ENCODE measurements around the gene GLE1. TPM values are rescaled to one million over a fixed set of nuclear protein-coding genes. Genes with fewer than 3 reads are reported as not detected.
A peak's percentile ranks its signal among the peaks of the same experiment; 100 is the strongest.

The GLE1 gene
- total RNA-seq, 1 experiment from 2014 or later = 36.6 TPM

DNA sequence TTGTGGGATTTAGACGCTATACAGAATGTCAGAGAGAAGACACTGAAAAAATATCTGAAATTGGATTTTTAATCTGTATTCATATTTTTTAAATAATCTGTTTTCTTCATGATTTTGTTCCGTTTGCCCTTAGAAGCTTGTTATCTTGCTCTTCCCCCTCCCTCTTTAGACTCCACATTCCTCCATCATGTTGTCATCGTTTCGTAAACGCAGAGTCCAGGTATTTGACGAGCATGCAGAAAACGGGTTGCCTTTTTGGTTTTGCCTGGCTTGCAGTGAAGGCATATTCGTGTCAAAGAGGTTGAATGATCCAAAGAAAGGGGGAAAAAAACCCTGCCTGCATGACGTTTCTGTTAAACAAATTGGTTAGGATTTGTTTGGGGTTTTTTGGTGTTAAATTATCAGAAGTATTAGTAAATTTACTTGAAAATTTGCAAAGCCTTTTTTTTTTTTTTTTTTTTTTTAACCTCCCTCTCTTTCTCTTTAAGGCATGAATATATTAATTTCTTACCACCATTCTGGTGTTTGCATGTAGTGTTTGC lies 50.7 kb downstream of the GLE1 start:
- peak; percentile 46 for DNase-seq (ENCODE audit: low read depth, low spot score)
- H3K36me3 ChIP-seq (ENCODE audit: control insufficient read depth in 1 of 2, insufficient read depth in 2 of 2, low read length in 2 of 2) = no peaks in the 10 kb centered on the region; a peak in 1 of 4 replicates
- H3K9ac ChIP-seq (ENCODE audit: low read length) = peak overlapping the region; percentile 83
- no peak for ATAC-seq
- ChIA-PET CTCF (interaction anchor here (1.1 to 1.9 kb wide), 2 partner anchors 80 to 117 kb away, joined by 3 to 7 read pairs; no protein-coding TSS in a partner anchor), RAD21 (ENCODE audit: low non-redundant PET in 1 of 2, low total read pairs in 2 of 2, uncharacterized antibody in 2 of 2, unreplicated experiment in 2 of 2) (no interaction called here), POLR2A (interaction anchor here (1.1 to 2.1 kb wide), 4 partner anchors 10 to 34 kb away, joined by 3 to 6 read pairs (median 4); no protein-coding TSS in a partner anchor)
- H3K27me3 ChIP-seq (ENCODE audit: insufficient read depth, low read length) = no peaks in the 10 kb centered on the region
- no peak overlapping the region for H2AFZ ChIP-seq (ENCODE audit: low read depth, low read length, poor library complexity, severe bottlenecking)
- H3K4me2 ChIP-seq (ENCODE audit: low read length) = peak overlapping the region; percentile 88
- peaks cover 73% of the 10 kb centered on the region for H3K79me2 ChIP-seq (ENCODE audit: insufficient read depth, low read length)
- BruUV-seq (replicated peaks) = no TSS peak
- H3K9me2 ChIP-seq (ENCODE audit: insufficient read depth) = no peaks in the 10 kb centered on the region
- H3K27ac ChIP-seq (ENCODE audit: low read depth, low read length) = peak overlapping the region; percentile 44; the same call in 1 of the 2 replicates
- H3K4me3 ChIP-seq (replicated peaks in 1 of 2; ENCODE audit: low read depth in 1 of 2, low read length in 2 of 2) = peak overlapping the region; percentile 15 to 93; a peak in 3 of 4 replicates
- H3K4me1 ChIP-seq (ENCODE audit: control insufficient read depth in 1 of 2, insufficient read depth in 2 of 2, low read length in 2 of 2) = peaks cover 51 to 71% of the 10 kb centered on the region in 2 experiments
- intact Hi-C loops (cut with micrococcal nuclease) = loop anchor here (10.0 kb wide), 1 partner anchor 260 kb away; no protein-coding TSS in a partner anchor
- no peaks in the 10 kb centered on the region for H3K9me3 ChIP-seq (ENCODE audit: control insufficient read depth in 1 of 2, insufficient read depth in 1 of 2, low read depth in 1 of 2, low read length in 2 of 2)
- peaks cover 10% of the 10 kb centered on the region; the same call in 1 of the 2 replicates for H4K20me1 ChIP-seq (ENCODE audit: insufficient read depth)
- TF ChIP-seq SIN3A (IDR thresholded peaks at IDR 0.05; ENCODE audit: low read depth) = 0 out of 2 replicates have a peak, but pooled peaks have one; percentile 28
- TF ChIP-seq SRF (IDR thresholded peaks at IDR 0.05; ENCODE audit: low read depth) = no peak
- no peak for TF ChIP-seq TCF7L2 (IDR thresholded peaks at IDR 0.05; ENCODE audit: borderline replicate concordance, extremely low read depth, insufficient read depth, insufficient read length)
- TF ChIP-seq, protein P1, sequence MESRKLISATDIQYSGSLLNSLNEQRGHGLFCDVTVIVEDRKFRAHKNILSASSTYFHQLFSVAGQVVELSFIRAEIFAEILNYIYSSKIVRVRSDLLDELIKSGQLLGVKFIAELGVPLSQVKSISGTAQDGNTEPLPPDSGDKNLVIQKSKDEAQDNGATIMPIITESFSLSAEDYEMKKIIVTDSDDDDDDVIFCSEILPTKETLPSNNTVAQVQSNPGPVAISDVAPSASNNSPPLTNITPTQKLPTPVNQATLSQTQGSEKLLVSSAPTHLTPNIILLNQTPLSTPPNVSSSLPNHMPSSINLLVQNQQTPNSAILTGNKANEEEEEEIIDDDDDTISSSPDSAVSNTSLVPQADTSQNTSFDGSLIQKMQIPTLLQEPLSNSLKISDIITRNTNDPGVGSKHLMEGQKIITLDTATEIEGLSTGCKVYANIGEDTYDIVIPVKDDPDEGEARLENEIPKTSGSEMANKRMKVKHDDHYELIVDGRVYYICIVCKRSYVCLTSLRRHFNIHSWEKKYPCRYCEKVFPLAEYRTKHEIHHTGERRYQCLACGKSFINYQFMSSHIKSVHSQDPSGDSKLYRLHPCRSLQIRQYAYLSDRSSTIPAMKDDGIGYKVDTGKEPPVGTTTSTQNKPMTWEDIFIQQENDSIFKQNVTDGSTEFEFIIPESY (IDR thresholded peaks at IDR 0.05; ENCODE audit: extremely low read depth, insufficient replicate concordance, low read length) = no peak
- TF ChIP-seq, protein P2, sequence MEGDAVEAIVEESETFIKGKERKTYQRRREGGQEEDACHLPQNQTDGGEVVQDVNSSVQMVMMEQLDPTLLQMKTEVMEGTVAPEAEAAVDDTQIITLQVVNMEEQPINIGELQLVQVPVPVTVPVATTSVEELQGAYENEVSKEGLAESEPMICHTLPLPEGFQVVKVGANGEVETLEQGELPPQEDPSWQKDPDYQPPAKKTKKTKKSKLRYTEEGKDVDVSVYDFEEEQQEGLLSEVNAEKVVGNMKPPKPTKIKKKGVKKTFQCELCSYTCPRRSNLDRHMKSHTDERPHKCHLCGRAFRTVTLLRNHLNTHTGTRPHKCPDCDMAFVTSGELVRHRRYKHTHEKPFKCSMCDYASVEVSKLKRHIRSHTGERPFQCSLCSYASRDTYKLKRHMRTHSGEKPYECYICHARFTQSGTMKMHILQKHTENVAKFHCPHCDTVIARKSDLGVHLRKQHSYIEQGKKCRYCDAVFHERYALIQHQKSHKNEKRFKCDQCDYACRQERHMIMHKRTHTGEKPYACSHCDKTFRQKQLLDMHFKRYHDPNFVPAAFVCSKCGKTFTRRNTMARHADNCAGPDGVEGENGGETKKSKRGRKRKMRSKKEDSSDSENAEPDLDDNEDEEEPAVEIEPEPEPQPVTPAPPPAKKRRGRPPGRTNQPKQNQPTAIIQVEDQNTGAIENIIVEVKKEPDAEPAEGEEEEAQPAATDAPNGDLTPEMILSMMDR (IDR thresholded peaks at IDR 0.05 in 2 of 3, conservative IDR thresholded peaks at IDR 0.05 in 1 of 3; ENCODE audit: borderline replicate concordance in 1 of 3, insufficient read depth in 1 of 3, low read depth in 2 of 3, low read length in 2 of 3) = no peak
- TF ChIP-seq POLR2AphosphoS5 (IDR thresholded peaks at IDR 0.05; ENCODE audit: low read depth, low read length) = no peak
- no peak for TF ChIP-seq ZFX (IDR thresholded peaks at IDR 0.05)
- no peak for TF ChIP-seq ELF1 (IDR thresholded peaks at IDR 0.05; ENCODE audit: borderline replicate concordance, low read depth)
- TF ChIP-seq EZH2 (IDR thresholded peaks at IDR 0.05) = no peak
- no peak for TF ChIP-seq POLR2A (IDR thresholded peaks at IDR 0.05; ENCODE audit: borderline replicate concordance, extremely low read depth, insufficient read depth, insufficient read length)
- TF ChIP-seq EZH2phosphoT487 (IDR thresholded peaks at IDR 0.05; ENCODE audit: borderline replicate concordance) = no peak
- TF ChIP-seq ZNF274 (IDR thresholded peaks at IDR 0.05; ENCODE audit: low read depth, low read length) = no peak
- no peak for TF ChIP-seq CBX3 (IDR thresholded peaks at IDR 0.05; ENCODE audit: low read depth)
- TF ChIP-seq RAD21 (IDR thresholded peaks at IDR 0.05; ENCODE audit: low read depth) = no peak
- no peak for TF ChIP-seq SP1 (IDR thresholded peaks at IDR 0.05; ENCODE audit: low read depth)
- TF ChIP-seq YY1 (IDR thresholded peaks at IDR 0.05; ENCODE audit: extremely low read depth, insufficient replicate concordance, low read depth, low read length) = no peak
- TF ChIP-seq, protein P3, sequence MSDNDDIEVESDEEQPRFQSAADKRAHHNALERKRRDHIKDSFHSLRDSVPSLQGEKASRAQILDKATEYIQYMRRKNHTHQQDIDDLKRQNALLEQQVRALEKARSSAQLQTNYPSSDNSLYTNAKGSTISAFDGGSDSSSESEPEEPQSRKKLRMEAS (IDR thresholded peaks at IDR 0.05) = peak; percentile 31; the same call in 1 of the 2 replicates
- no peak for TF ChIP-seq EGR1 (IDR thresholded peaks at IDR 0.05; ENCODE audit: low read depth)
- TF ChIP-seq FOSL1 (IDR thresholded peaks at IDR 0.05; ENCODE audit: low read depth) = peak; percentile 52; the same call in 1 of the 2 replicates
- TF ChIP-seq CEBPB (IDR thresholded peaks at IDR 0.05; ENCODE audit: low read depth) = peak; percentile 65; the same call in 1 of the 2 replicates
